Effector memory CD4-positive, alpha-beta T cell (primary cell): ENCODE measurements around the gene ADD3.

Experiments used
- DNase-seq, 3 donors: peaks; one replicate each; pipeline ENCODE4 v3.0.0-alpha.2; 2020
- H3K27ac ChIP-seq: 2 replicates; pipeline ENCODE4 v1.7.0; 2013; ENCODE audit warnings: mild to moderate bottlenecking, low read length, moderate library complexity; ENCODE audit not compliant: insufficient read depth, poor library complexity, severe bottlenecking
- H3K27me3 ChIP-seq: replicated peaks from 2 replicates; pipeline ENCODE4 v1.7.0; 2013; ENCODE audit warnings: mild to moderate bottlenecking, low read length; ENCODE audit not compliant: insufficient read depth, control insufficient read depth, poor library complexity, severe bottlenecking
- H3K36me3 ChIP-seq: 2 replicates; pipeline ENCODE4 v1.7.0; 2013; ENCODE audit warnings: mild to moderate bottlenecking, low read length, moderate library complexity; ENCODE audit not compliant: control insufficient read depth, insufficient read depth
- H3K4me1 ChIP-seq: 2 replicates; pipeline ENCODE4 v1.7.0; 2013; ENCODE audit warnings: low read length, mild to moderate bottlenecking; ENCODE audit not compliant: control insufficient read depth, insufficient read depth, poor library complexity, severe bottlenecking
- H3K4me3 ChIP-seq: 2 replicates; pipeline ENCODE4 v1.7.0; 2013; ENCODE audit warnings: low read length, low read depth, mild to moderate bottlenecking; ENCODE audit not compliant: insufficient read depth, poor library complexity, severe bottlenecking
- H3K9me3 ChIP-seq: 2 replicates; pipeline ENCODE4 v1.7.0; 2013; ENCODE audit warnings: mild to moderate bottlenecking, low read length, moderate library complexity; ENCODE audit not compliant: control insufficient read depth

The ADD3 gene

DNA sequence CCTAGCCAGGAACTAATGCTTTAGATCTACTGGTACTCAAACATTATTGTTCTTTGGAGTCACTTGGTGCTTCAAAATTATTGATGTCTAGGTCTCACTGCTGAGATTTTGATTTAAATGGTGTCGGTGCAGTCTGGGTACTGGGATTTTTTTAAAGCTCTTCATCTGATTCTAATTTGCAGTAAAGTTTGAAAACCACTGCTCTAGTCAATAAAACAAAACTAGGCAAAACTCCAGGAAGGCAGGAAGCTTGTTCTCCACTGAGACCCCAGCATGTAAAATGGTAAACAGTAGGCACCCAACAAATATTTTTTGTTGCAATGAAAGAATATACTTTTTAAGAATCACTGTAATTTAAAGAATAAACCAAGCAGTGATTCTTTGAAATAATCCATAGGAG is 49.7 kb downstream of the ADD3 start:
- no peak for DNase-seq
- H3K36me3 ChIP-seq: no peaks in the 10 kb centered on the region
- no peak overlapping the region for H3K4me3 ChIP-seq
- H3K27ac ChIP-seq: peak overlapping the region; percentile 43
- peaks cover 47% of the 10 kb centered on the region for H3K4me1 ChIP-seq
- H3K27me3 ChIP-seq: no peaks in the 10 kb centered on the region
- no peaks in the 10 kb centered on the region for H3K9me3 ChIP-seq

DNA sequence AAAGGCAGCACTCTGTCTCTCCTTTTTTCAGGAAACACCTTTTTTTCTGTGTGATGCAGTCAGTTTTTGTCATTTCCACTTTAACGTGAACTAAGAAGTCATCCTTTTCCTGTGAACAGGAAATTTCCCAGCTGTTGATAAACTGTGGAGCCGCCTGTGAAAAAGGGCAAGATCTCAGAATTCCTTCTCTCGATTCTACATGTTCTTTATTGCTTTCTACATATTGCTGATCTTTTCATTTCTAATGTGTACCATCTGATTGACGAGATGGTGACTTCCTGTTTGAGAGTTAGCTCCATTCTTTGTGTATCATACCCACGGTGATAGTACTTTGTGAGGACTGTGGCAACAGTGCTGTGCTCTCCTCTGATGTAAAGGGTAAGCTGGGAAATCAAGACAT is 50.4 kb downstream of the ADD3 start:
- H3K27me3 ChIP-seq: no peaks in the 10 kb centered on the region
- no peak for DNase-seq
- no peaks in the 10 kb centered on the region for H3K9me3 ChIP-seq
- no peaks in the 10 kb centered on the region for H3K36me3 ChIP-seq
- peak overlapping the region; percentile 40 for H3K4me3 ChIP-seq
- peaks cover 50% of the 10 kb centered on the region for H3K4me1 ChIP-seq
- peak overlapping the region; percentile 43 for H3K27ac ChIP-seq

- no peaks in the 10 kb centered on the region for H3K27me3 ChIP-seq
- no peaks in the 10 kb centered on the region for H3K36me3 ChIP-seq
- no peak overlapping the region for H3K4me3 ChIP-seq
- no peak for DNase-seq
- H3K9me3 ChIP-seq: no peaks in the 10 kb centered on the region
- H3K4me1 ChIP-seq: peaks cover 59% of the 10 kb centered on the region
- H3K27ac ChIP-seq: no peak overlapping the region
Measured at GRCh38 chr10:110059925-110060324, 52.1 kb downstream of the ADD3 start.

GRCh38 chr10:110061687-110062086 is 53.9 kb downstream of the ADD3 start:
- Histone ChIP-seq H3K27me3 (no peaks in the 10 kb centered on the region), H3K4me3 (no peak overlapping the region), H3K27ac (no peak overlapping the region), H3K9me3 (no peaks in the 10 kb centered on the region), H3K4me1 (peaks cover 62% of the 10 kb centered on the region), H3K36me3 (no peaks in the 10 kb centered on the region)
- DNase-seq: no peak

- Histone ChIP-seq H3K36me3 (no peaks in the 10 kb centered on the region), H3K27ac (no peak overlapping the region), H3K9me3 (no peaks in the 10 kb centered on the region), H3K4me3 (no peak overlapping the region), H3K4me1 (peaks cover 62% of the 10 kb centered on the region), H3K27me3 (no peaks in the 10 kb centered on the region)
- no peak for DNase-seq
Measured at GRCh38 chr10:110065269-110065668, 57.5 kb downstream of the ADD3 start.

DNA sequence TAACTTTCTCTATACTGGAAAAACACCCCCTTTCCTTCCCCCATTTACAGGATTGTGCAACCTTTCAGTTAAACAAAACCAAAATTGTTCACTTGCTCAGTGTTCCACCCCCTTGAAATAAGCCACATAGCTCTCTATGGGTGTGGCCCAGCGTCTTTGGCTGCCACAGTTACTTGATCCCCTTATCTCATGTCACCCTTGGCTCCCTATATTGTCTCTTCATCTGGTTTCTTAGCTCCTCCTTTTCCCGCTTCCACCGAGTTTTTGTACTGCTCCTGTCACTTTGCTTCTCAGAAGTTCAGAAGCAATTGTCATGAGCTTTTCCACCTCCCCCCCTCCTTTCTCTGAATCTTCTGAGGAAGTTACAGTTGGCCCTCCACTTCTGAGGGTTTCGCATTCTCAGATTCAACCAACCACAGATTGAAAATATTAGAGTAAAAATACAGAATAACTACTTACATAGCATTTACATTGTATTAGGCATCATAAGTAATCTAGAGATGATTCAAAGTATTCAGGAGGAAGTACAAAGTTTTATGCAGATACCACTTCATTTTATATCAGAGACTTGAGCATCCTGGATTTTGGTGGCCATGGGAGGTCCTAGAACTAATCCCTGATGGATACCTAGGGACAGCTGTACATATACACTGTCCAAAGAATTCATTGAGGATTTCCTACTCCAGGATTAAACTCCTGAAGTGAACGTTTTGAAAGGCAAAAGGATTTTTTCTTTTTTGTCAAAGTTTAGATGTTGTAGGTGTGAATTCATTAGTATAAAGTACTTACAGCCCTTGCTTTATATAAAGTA is 60.4 kb downstream of the ADD3 start:
- H3K4me1 ChIP-seq: peaks cover 58% of the 10 kb centered on the region
- H3K27ac ChIP-seq: peak overlapping the region; percentile 64

DNA sequence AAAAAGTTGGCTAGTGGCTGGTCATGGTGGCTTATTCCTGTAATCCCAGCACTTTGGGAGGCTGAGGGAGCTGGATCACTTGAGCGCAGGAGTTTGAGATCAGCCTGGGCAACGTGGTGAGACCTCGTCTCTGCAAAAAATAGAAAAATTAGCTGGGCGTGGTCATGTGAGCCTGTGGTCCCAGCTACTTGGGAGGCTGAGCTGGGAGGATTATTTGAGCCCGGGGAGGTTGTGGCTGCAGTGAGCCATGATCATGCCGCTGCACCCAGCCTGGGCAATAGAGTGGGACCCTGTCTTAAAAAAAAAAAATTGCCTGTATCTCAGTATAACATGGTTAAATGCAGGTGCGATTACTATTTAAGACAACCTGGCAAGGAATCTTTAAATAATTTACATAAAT is 61.0 kb downstream of the ADD3 start:
- H3K4me3 ChIP-seq: no peak overlapping the region
- no peaks in the 10 kb centered on the region for H3K9me3 ChIP-seq
- H3K36me3 ChIP-seq: no peaks in the 10 kb centered on the region
- no peaks in the 10 kb centered on the region for H3K27me3 ChIP-seq
- peaks cover 64% of the 10 kb centered on the region for H3K4me1 ChIP-seq
- H3K27ac ChIP-seq: peak overlapping the region; percentile 64
- DNase-seq: no peak

More for the DNA sequence above, 60.4 kb downstream of the ADD3 start:
- H3K27me3 ChIP-seq: no peaks in the 10 kb centered on the region
- H3K36me3 ChIP-seq: no peaks in the 10 kb centered on the region
- H3K9me3 ChIP-seq: no peaks in the 10 kb centered on the region
- no peak for DNase-seq
- H3K4me3 ChIP-seq: no peak overlapping the region

GRCh38 chr10:110069502-110069982 is 61.8 kb downstream of the ADD3 start:
- Histone ChIP-seq H3K36me3 (no peaks in the 10 kb centered on the region), H3K27me3 (no peaks in the 10 kb centered on the region), H3K9me3 (no peaks in the 10 kb centered on the region), H3K4me1 (peaks cover 59% of the 10 kb centered on the region), H3K4me3 (peak overlapping the region; percentile 20), H3K27ac (peak overlapping the region; percentile 64)
- DNase-seq: no peak

DNA sequence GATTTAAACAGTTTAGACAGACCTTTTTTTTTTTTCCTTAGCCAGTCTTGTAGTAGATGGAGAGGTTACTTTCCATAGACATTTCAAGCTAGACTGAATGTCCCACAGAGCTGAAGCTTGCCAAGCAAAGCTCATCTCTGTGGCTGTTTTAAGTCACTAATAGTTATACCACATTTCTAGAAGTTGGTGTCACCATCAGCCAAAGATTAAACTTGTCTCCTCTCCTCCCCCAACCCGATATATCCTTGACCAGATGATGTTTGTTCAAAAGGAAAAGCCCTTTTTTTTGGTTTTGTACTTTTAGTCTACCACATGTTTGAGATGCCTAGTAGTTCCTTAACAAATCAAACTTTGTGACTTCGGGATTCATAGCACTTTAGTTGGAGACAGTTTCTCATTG is 66.1 kb downstream of the ADD3 start:
- no peaks in the 10 kb centered on the region for H3K9me3 ChIP-seq
- no peak for DNase-seq
- no peaks in the 10 kb centered on the region for H3K27me3 ChIP-seq
- H3K4me3 ChIP-seq: no peak overlapping the region
- H3K36me3 ChIP-seq: no peaks in the 10 kb centered on the region
- H3K4me1 ChIP-seq: peaks cover 66% of the 10 kb centered on the region
- H3K27ac ChIP-seq: no peak overlapping the region

DNA sequence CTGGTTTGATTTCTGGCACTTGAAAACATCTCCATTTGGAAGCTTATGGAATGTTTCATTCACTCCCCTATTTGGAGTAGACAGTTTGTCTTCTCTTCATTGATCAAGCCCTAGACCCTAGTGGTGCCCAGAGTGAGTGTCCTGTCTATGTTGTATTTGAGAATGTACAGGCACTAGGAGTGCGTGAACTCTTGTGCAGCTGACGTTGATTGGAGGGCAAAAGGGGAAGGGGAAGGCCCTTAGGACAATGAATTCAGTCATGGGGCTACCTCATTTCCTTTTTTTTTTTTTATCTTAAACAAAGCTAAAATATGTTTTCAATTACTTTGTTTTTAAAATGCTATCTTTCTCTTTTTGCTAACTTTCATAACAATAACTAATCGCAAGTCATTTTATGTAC is 66.5 kb downstream of the ADD3 start:
- no peaks in the 10 kb centered on the region for H3K9me3 ChIP-seq
- no peak overlapping the region for H3K4me3 ChIP-seq
- peaks cover 66% of the 10 kb centered on the region for H3K4me1 ChIP-seq
- H3K36me3 ChIP-seq: no peaks in the 10 kb centered on the region
- DNase-seq: no peak
- H3K27ac ChIP-seq: no peak overlapping the region
- H3K27me3 ChIP-seq: no peaks in the 10 kb centered on the region
